Mesangial cell (primary cell): ENCODE measurements around the gene PDIA6. TPM values are rescaled to one million over a fixed set of nuclear protein-coding genes. Genes with fewer than 3 reads are reported as not detected.

Experiments used
- total RNA-seq: library from RNA; depleted of rRNA; stranded (reverse); fragments of >200 nt; gene quantifications from 2 replicates; pipeline ENCODE4 v1.2.3, GENCODE V29; 2015

PDIA6 gene
- total RNA-seq = 128 and 254 TPM in 2 replicates

GRCh38 chr2:10812362-10813162 lies at the start of gene PDIA6:
PDIA6 (minus strand) TSS chr2:10812785; CDS start chr2:10812696, 89 bp downstream.

Other genes starting within 250 kb of the PDIA6 start
- gene NOL10, start 122.8 kb downstream of the PDIA6 start, total RNA-seq = 18.6 and 21.8 TPM in 2 replicates
- gene ATP6V1C2, start 91.2 kb downstream of the PDIA6 start, total RNA-seq = not detected in 2 replicates
- not detected in 2 replicates for gene KCNF1, start 99.1 kb upstream of the PDIA6 start, total RNA-seq